HS-5 (cell line): ENCODE data around the gene CD27.
"Not testable (repeated sequence)": the region's sequence is repeated elsewhere in the genome, so short reads cannot be mapped to it uniquely, and the experiment has no call there.

Experiments used
- DNase-seq: peaks from one replicate; pipeline ENCODE4 v3.0.0-alpha.2; 2012; ENCODE audit warnings: low read depth

The CD27 gene

DNA sequence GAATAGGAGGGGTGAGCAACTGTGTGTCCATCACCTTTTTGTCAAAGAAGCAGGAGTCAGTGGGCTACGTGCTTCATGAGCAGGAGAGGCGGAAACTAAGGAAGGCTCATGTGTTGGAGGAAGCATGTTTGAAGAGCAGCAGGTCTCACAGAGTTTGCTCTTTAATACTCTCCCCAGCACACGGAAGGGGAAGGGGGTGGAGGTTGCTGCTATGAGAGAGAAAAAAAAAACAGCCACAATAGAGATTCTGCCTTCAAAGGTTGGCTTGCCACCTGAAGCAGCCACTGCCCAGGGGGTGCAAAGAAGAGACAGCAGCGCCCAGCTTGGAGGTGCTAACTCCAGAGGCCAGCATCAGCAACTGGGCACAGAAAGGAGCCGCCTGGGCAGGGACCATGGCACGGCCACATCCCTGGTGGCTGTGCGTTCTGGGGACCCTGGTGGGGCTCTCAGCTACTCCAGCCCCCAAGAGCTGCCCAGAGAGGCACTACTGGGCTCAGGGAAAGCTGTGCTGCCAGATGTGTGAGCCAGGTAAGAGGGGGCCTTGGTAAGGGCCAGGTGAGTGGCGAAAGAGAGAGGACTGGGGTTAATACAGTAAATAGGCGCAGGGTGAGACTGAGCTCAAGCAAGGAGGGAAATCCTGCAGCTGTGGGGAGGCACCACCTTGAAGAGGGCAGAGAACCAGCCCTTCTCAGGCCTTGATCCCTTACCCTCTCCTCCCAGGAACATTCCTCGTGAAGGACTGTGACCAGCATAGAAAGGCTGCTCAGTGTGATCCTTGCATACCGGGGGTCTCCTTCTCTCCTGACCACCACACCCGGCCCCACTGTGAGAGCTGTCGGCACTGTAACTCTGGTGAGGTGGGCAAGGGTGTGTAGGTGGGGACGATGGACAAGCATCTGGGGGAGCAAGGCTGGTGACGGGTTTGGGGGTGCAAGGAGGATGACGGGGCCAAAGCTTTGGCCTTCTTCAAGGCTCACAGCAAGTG, at the start of gene CD27:
Gene CD27 (plus strand): TSS at position 252 of the 985 bp plus-strand sequence. CDS start 141 bp downstream, at position 393.
- no peak for DNase-seq

DNA sequence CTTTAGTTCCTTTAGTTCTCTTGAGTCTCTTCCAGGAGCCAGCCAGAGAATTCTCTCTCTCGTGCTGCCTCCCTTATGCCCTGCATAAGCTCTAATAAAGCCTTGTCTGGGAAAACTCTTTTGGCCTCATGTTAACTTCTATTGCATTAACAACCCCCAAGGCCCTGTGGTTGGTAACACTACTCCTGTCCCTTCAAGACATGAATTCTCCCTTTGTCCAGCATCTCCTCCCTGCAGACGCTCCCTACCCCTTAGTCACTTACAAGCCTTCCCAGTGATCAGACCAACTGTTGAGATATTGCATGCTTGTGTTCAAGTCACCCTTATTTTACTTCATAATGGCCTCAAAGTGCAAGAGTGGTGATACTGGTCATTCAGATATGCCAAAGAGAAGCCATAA, 48.7 kb upstream of the CD27 start:
- DNase-seq = no peak

DNA sequence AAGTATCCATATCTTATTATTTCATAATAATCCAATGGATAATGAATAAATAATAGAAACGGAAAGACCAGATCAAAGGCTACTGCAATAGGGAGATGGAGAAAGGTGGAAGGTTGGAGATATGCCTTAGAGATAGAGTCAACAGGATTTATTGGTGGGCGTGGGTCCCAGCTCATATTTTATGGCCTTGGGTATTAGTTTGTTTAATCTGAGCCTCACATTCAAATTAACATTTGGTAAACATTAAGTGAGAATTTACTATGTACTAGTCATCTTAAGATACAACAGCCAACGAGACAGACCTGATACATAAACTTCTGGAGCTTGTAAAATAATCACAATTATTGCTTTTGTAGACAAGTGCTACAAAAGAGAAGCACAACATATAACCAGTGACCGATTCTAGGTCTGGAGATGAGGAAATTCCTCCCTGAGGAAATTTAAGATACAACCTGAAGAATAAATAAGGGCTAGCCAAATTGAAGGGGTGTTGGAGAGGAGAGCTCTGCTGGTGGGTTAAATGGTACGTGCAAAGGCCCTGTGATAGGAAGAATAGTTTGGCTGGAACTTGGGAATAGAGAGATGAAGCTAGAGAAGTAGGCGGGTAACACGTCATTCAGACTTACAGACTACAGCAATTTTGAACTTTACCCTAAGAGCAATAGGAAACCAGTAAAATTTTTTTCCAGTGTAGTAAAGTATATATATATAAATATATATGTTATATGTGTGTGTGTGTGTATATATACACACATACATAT, 44.7 kb upstream of the CD27 start:
- no peak for DNase-seq

DNA sequence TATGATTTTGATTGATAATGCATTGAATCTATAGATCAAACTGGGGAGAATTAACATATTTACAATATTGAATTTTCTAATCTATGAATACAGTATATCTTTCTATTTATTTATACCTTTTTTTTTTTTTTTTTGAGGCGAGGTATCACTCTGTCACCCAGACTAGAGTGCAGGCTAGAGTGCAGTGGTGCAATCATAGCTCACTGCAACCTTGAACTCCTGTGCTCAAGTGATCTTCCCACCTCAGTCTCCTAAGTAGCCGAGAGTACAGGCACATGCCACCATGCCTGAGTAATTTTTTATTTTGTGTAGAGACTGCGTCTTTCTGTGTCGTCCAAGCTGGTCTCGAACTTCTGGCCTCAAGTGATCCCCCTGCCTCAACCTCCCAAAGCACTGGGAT, 40.4 kb upstream of the CD27 start:
- no peak for DNase-seq

DNA sequence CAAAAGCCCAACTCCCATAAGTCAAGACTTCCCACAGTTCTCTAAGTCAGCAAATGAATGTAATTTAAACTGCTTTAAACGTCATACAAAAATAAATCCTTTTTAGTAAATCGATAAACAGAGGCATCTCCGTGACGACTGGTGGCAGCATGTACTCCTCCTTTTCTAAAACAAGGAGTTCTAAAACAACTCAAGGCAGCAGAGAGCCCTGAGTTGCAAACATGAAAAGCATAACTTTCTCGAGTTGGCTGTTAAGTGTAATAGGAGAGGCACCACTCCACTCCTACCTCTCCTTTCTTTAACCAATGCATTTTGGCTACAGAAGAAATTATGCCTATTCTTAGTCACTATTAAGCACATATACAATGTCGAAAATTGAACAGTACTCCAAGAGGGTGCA, 38.8 kb upstream of the CD27 start:
- no peak for DNase-seq

DNA sequence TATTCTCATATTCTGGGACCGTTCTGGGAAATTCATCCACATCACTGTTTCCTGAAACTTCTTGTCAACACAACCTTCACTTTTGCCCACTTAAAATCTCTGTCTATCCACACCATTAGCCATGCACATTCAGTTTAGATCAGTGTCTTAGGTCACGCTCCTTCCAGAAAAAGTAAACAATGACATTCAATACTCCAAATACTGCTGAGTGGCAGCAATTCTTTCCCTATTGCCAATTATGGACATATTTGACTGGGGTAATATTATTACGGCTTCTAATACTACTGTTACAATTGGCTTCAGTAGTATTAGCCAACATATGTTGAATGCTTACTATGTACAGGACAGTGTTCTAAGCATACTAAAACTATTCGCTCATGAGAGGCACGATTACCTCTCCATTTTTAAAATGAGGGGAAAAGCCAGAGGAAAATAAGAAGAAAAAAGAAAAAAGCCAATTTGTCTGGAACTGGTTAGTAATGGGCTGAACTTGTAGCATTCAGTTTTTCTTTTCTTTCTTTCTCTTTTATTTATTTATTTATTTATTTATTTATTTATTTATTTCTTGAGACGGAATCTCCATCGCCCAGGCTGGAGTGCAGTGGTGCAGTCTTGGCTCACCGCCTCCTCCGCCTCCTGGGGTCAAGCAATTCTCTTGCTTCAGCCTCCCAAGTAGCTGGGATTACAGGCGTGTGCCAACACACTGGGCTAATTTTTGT, 37.4 kb upstream of the CD27 start:
- DNase-seq = no peak

DNA sequence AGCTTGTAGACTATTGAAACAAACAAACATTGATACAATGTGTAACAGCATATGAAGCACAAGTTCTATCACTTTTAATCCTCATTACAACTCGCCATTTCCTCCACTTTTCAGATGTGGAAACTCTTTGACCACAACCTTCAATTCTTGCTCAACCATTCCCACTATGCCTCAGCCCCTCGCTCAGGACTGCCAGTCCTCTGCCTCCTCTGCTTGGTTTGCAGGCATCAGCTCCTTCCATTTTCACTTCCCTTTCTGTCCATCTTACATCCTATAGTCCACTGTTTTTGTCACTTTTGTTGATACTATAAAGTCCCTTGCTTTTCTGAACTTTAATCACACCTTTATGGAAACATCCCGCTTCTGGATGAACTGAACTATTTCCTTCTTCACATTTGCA, 28.2 kb upstream of the CD27 start:
- no peak for DNase-seq

DNA sequence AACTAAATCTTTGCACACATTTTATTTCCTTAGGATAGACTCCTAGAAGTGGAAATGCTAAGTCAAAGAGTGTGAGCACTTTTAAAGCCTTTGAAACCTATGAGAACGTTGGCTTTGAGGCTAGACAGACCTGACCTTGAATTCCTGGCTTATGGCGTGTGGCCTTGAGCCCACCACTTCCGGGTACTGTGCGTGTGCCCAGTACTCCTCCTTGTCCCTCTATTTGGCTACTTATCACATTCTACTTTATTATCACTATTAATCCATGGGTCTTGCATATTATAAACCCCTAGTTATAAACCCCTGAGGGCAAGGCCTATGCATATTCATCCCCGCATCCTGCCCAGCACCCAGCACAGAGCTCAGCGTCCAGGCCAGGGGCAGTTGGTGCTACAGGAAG, 26.0 kb upstream of the CD27 start:
- DNase-seq = no peak

DNA sequence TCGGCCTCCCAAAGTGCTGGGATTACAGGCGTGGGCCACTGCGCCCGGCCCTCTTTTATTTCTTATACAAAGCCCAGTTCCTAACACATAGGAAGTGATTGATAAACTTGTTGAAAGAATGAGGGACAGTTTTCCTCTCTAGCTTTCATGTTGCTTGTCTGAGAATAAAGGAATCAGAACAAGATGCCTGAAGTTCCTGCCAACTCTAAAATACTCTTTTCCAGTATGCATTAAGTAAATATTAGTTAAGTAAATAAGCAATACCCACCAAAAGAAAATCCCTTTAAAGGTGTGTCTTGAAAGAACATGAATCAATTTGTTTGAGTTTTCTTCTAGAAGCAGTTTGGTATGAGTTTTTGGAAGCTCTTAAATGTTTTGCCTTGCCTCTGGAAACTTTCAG, 24.4 kb upstream of the CD27 start:
- no peak for DNase-seq

DNA sequence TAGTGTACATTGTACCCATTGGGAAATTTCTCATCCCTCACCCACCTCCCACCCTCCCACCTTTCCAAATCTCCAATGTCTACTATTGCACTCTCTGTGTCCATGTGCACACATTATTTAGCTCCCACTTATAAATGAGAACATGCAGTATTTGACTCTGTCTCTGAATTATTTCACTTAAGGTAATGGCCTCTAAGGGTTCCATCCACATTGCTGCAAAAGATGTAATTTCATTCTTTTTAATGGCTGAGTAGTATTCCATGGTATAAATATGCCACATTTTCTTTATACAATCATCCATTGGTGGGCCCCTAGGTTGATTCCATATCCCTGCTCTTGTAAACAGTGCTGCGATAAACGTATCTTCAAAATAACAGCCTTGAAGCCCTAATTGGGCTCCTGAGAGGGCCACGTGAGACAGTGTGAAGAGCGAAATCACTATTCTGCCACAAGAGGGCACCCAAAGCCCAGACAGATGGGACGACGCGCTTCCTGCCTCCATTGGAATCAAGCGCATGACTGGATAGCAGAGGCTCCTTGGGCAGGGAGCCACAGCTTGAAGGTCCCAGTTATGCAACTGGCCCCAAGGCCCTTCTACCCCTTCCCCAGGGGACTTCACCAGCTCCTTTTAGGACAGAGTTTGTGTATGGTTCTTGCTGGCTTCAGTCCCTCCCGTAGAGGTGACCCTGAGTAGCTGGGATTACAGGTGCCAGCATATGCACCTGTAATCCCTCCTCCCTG, 21.3 kb upstream of the CD27 start:
- DNase-seq = peak; percentile 76

DNA sequence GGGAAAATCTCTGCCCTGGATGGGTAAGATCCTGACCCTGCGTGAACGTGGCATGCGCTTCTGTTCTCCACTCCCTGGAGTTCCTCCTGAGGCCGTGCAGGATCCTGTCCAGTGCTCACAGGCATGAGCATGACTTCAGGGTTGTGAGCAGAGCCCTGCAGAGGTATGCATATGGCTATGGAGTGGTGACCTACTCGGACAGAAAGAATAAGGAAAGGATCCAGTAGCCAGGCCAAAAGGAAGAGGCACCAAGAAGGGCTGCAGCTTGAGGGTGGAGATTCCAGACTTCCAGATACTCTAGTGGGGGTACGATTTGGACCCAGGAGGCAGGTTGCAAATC, 20.8 kb upstream of the CD27 start:
- DNase-seq = no peak

DNA sequence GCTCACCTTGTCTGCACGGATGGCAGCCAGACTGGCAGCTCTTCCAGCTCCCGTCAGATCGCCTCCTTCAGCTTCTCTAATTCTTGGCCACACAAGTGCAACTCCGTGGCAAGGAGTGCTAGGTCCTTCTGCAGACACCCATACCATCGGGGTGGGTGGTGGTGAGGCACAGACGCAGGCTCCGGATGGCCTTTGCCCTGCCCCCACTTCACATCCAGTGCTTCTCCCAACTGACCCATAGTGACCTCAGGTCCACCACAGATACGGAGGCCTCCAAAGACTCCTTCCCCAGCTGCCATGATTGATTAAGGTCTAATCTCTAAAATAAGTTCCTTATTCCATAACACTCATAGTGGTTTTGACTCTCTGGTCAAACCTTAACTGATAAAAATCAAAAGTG, 19.9 kb upstream of the CD27 start:
- no peak for DNase-seq

DNA sequence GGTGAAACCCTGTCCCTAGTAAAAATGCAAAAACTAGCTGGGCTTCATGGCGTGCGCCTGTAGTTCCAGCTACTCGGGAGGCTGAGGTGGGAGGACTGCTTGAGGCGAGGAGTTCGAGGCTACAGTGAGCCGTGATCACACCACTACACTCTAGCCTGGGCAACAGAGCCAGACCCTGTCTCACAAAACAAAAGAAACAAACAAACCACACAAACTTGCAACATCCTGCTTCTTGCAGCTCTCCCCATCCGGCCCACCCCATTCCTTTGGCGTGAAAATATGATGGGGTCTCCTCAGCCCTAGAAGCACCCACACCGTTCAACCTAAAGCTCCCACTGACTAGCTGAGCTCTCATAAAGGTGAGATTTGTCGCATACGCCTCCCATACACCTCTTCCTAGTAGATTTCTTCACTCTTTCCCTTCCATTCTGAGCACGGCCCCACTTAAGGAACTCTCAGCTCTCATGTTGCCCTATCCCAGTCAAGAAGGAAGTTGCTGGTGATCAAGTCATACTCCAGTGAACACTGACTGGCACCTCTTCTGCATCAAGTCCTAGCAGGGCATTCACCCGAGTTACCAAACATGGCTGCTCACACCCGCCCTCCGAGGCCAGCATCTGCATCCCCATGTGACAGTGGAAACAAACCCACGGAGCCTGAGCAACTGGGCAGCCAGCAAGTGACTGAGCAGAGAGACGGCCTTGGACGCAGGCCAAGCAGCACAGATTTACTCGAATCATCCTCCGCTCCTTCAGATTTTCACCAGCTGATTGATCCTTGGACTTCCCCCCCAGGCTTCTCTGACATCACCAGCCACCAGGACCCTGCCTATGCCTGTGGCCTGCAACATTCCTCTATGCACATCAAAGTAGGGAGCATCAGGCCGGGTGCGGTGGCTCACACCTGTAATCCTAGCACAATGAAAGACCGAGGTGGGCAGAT, 18.9 kb upstream of the CD27 start:
- DNase-seq = no peak

DNA sequence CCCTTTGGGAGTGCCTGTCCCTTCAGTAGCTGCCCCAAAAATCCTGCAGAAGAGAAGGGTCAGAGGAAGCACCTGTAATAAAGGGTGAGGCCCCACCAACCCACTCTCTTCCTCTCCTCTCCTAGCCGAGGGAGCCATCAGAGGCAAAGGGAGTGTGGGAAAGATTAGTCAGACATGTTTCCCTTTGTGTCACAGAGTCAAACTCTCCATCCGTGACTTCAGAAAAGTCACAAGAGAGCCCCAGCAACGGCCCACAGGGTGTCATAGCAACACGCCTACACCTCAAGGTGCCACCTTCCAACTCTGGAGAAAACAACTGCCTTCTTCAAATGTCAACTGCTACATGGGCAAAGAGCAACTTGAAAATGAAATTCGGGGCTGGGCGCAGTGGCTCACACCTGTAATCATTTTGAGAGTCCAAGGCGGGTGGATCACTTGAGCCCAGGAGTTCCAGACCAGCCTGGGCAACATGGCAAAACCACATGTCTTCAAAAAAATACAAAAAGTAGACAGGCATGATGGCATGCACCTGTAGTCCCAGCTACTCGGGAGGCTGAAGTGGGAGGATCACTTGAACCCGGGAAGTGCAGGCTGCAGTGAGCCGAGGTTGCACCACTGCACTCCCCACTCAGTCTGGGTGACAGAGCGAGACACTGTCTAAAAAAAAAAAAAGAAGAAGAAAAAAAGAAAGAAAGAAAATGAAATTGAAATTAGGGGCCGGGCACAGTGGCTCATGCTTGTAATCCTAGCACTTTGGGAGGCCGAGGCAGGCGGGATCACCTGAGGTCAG, 17.7 kb upstream of the CD27 start:
- no peak for DNase-seq

DNA sequence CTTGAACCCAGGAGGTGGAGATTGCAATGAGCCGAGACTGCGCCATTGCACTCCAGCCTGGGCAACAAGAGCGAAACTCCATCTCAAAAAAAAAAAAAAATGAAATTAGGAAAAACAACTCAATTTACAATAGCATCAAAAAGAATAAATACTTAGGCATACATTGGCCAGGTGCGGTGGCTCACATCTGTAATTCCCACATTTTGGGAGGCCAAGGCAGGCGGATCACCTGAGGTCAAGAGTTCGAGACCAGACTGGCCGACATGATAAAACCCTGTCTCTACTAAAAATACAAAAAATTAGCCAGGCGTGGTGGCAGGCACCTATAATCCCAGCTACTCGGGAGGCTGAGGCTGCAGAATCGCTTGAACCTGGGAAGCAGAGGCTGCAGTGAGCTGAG, 17.0 kb upstream of the CD27 start:
- not testable (repeated sequence) for DNase-seq

DNA sequence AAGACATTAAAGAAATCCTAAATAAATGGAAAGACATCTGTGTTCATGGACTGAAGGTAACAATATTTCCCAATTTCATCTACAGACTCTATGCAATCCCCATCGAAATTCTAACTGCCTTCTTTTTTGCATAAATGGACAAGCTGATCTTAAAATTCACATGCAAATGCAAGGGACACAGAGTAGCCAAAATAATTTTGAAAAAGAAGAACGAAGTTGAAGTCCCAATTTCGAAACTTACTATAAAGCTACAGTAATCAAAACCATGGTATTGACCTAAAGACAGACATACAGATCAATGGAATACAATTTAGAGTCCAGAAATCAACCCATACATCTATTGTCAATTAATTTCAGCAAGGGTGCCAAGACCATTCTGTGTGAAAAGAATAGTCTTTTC, 16.4 kb upstream of the CD27 start:
- DNase-seq = no peak

DNA sequence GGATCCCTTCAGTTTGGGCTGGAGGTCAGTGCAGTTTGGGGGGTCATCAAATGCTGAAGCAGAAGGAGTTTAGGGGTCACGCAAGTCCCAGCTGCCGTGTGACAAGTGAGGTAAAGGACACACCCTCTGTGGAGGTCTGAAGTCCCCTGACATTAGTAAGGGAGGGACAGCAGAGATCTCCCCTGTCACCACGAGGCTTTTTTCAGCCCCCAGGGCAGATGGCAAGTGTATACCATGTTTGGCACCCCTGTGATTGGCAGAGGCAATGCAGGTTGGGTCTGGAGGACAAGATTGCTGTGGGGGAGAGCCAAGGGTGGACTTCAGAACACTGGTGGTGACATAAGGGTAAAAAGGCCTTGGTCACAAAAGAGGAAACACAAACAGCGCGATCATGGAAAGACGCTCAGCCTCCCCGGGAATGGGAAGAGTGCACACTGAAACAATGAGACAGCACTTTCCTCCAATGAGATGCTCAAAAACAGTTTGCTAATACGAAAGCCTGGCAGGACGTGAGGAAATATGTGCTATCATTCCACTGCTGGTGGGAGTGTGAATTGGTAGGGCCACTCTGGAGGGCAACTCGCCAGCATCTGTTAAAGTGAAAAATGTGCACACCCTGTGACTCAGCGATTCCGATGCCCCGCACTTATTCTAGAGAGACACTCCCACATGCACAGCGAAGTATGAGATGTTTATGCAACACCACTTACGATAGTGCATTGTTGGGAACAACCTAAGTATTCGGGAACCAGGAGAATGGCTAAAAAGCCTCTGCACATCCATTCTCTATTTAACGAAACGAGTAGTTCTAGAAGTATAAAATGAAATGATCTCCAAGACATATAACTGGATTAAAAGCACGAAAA, 14.4 kb upstream of the CD27 start:
- DNase-seq = peak; percentile 97

DNA sequence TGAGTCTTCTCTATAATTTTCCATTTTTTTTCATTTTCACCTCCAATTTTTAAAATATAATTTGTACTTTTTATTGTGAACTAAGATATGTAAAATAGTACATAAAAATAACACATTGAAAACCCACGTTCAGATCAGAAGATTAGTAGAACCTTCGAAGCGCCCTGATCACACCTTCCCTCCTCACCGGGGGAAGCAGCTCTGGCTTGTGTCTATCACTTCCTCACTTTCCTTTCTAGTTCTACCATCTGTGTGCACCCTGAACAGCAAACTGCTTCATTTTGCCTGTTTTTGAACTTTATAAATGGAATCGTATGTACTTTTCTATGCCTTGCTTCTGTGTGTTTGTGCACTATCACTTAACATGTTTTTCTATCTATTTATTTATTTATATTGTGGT, 11.8 kb upstream of the CD27 start:
- no peak for DNase-seq
